HepG2 (cell line): ENCODE results near the gene PFN1. TPM values are rescaled to one million over a fixed set of nuclear protein-coding genes. Genes with fewer than 3 reads are reported as not detected.

ENCODE experiments used
- FOSL2 ChIP-seq: sonication (generic); formaldehyde crosslinking; IDR thresholded peaks from 2 replicates; pipeline ENCODE4 v1.4.0; 2020; ENCODE audit warnings: missing genetic modification reagents
- FOXC1 ChIP-seq: sonication (generic); formaldehyde crosslinking; IDR thresholded peaks from 2 replicates; pipeline ENCODE4 v1.8.0; 2022; ENCODE audit warnings: mild to moderate bottlenecking, missing genetic modification reagents, borderline replicate concordance
- HMG20A ChIP-seq: IDR thresholded peaks from 2 replicates; pipeline ENCODE4 v1.6.1; 2016; ENCODE audit warnings: borderline replicate concordance
- KMT2B ChIP-seq: IDR thresholded peaks from 2 replicates; pipeline ENCODE4 v1.6.1; 2016; ENCODE audit warnings: missing genetic modification reagents, missing compliant biosample characterization
- MED1 ChIP-seq: sonication (generic); formaldehyde crosslinking; IDR thresholded peaks from 2 replicates; pipeline ENCODE4 v1.4.0; 2020; ENCODE audit warnings: missing genetic modification reagents
- SP140L ChIP-seq: sonication (generic); formaldehyde crosslinking; IDR thresholded peaks from 2 replicates; pipeline ENCODE4 v1.4.0; 2020; ENCODE audit warnings: missing genetic modification reagents, borderline replicate concordance
- SPEN ChIP-seq: sonication (generic); formaldehyde crosslinking; IDR thresholded peaks from 2 replicates; pipeline ENCODE4 v1.5.1; 2020; ENCODE audit warnings: low read depth, mild to moderate bottlenecking, missing genetic modification reagents
- SRY ChIP-seq: sonication (generic); formaldehyde crosslinking; IDR thresholded peaks from 2 replicates; pipeline ENCODE4 v1.8.0; 2022; ENCODE audit warnings: mild to moderate bottlenecking, missing genetic modification reagents
- TEAD3 ChIP-seq: optimal IDR thresholded peaks from 2 replicates; pipeline ENCODE3; 2016; ENCODE audit warnings: borderline replicate concordance
- ZBTB38 ChIP-seq: sonication (generic); formaldehyde crosslinking; IDR thresholded peaks from 2 replicates; pipeline ENCODE4 v1.5.1; 2020; ENCODE audit warnings: mild to moderate bottlenecking, missing genetic modification reagents
- ZKSCAN1 ChIP-seq: fragments of 150-350 bp; IDR thresholded peaks from 2 replicates; pipeline ENCODE4 v1.6.1; 2014; ENCODE audit warnings: low read length
- ZNF253 ChIP-seq: sonication (generic); formaldehyde crosslinking; IDR thresholded peaks from 2 replicates; pipeline ENCODE4 v1.8.0; 2022; ENCODE audit warnings: mild to moderate bottlenecking, missing genetic modification reagents, borderline replicate concordance
- ZNF724P ChIP-seq: sonication (generic); formaldehyde crosslinking; IDR thresholded peaks from 2 replicates; pipeline ENCODE4 v1.8.0; 2022; ENCODE audit warnings: missing genetic modification reagents, borderline replicate concordance
- ZNF773 ChIP-seq: sonication (generic); formaldehyde crosslinking; IDR thresholded peaks from 2 replicates; pipeline ENCODE4 v1.4.0; 2020; ENCODE audit warnings: missing genetic modification reagents, borderline replicate concordance
- ZNF792 ChIP-seq: IDR thresholded peaks from 2 replicates; pipeline ENCODE4 v1.6.1; 2016
- ZSCAN29 ChIP-seq: sonication (generic); formaldehyde crosslinking; conservative IDR thresholded peaks from 2 replicates; pipeline ENCODE4 v1.4.0; 2020; ENCODE audit warnings: mild to moderate bottlenecking, missing genetic modification reagents
- polyA plus RNA-seq, 8 experiments: library from polyadenylated mRNA; depleted of rRNA in 3 of 8; stranded (reverse) in 7 of 8; unstranded in 1 of 8; fragments of >200 nt; fragmentation: Illumina TruSeq in 4 of 8; extraction: Trizol in 4 of 8; gene quantifications; 2 replicates each; pipeline versions ENCODE4 v1.2.1 to v1.2.3, GENCODE V29; 2011 to 2016; ENCODE audit warnings: low read depth in 4 of 8, missing spikeins in 1 of 8, mixed read lengths in 1 of 8; ENCODE audit not compliant: insufficient read depth in 1 of 8
- total RNA-seq, 5 experiments: library from RNA; depleted of rRNA; stranded (reverse); fragments of >200 nt; fragmentation: Illumina TruSeq; extraction: Trizol; gene quantifications; 2 replicates each; pipeline ENCODE4 v1.2.3, GENCODE V29; 2016; ENCODE audit warnings: low read depth in 1 of 5
- TF ChIP-seq, protein P1 (sequence below): sonication (generic); formaldehyde crosslinking; IDR thresholded peaks from 2 replicates; pipeline ENCODE4 v1.5.1; 2020; ENCODE audit warnings: mild to moderate bottlenecking, missing genetic modification reagents, moderate library complexity
- TF ChIP-seq, protein P2 (sequence below), 2 experiments: fragments of 450-650 bp in 1 of 2; sonication (generic) in 1 of 2; formaldehyde crosslinking; IDR thresholded peaks; 2 replicates each; pipeline versions ENCODE4 v1.5.0 to v1.8.0; 2020 to 2022; ENCODE audit warnings: mild to moderate bottlenecking in 1 of 2, missing genetic modification reagents in 1 of 2
- TF ChIP-seq, protein P3 (sequence below): IDR thresholded peaks from 2 replicates; pipeline ENCODE4 v1.6.1; 2018; ENCODE audit warnings: missing genetic modification reagents
- TF ChIP-seq, protein P4 (sequence below): sonication (generic); formaldehyde crosslinking; IDR thresholded peaks from 2 replicates; pipeline ENCODE4 v1.5.0; 2020; ENCODE audit warnings: missing genetic modification reagents
- TF ChIP-seq, protein P5 (sequence below): sonication (generic); formaldehyde crosslinking; IDR thresholded peaks from 2 replicates; pipeline ENCODE4 v1.9.0; 2021; ENCODE audit warnings: missing genetic modification reagents, mild to moderate bottlenecking, borderline replicate concordance
- TF ChIP-seq, protein P6 (sequence below): sonication (generic); formaldehyde crosslinking; conservative IDR thresholded peaks from 2 replicates; pipeline ENCODE4 v1.4.0; 2020; ENCODE audit warnings: missing genetic modification reagents

Gene PFN1
- total and polyA plus RNA-seq, 2 of the 13 experiments (the other 11 are each of a cell fraction or from before 2014, with no cell fraction given), result 494 to 613 TPM

DNA sequence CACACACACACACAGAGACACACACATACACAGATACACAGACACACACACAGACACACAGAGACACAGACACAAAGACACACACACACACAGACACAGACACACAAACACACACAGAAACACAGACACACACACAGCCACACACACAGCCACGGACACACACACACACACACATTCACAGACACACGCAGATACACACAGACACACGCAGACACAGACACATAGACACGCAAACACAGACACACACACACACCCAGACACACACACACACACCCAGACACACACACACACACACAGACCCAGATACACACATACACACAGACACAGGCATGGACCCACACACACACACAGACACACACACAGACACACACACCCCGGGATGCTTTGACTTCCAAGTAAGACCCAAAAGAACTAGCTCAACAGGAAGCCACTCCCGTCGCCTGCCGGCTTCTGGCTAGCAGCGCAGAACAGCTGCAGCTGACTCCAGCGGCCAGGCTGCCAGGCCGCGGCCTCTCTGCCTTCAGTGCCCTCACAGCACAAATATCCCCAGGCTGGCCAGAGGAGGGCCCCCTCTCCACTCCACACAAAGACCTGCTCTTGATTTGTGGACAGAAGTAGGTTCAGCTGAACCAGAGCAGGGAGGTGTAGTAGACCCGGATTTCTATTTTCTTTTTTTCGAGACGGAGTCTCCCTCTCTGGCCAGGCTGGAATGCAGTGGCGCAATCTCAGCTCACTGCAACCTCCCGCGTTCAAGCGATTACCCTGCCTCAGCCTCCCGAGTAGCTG lies 39.4 kb downstream of the PFN1 start (continued):
- TF ChIP-seq, protein P1, sequence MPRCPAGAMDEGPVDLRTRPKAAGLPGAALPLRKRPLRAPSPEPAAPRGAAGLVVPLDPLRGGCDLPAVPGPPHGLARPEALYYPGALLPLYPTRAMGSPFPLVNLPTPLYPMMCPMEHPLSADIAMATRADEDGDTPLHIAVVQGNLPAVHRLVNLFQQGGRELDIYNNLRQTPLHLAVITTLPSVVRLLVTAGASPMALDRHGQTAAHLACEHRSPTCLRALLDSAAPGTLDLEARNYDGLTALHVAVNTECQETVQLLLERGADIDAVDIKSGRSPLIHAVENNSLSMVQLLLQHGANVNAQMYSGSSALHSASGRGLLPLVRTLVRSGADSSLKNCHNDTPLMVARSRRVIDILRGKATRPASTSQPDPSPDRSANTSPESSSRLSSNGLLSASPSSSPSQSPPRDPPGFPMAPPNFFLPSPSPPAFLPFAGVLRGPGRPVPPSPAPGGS, result no peak
- TF ChIP-seq, protein P2, sequence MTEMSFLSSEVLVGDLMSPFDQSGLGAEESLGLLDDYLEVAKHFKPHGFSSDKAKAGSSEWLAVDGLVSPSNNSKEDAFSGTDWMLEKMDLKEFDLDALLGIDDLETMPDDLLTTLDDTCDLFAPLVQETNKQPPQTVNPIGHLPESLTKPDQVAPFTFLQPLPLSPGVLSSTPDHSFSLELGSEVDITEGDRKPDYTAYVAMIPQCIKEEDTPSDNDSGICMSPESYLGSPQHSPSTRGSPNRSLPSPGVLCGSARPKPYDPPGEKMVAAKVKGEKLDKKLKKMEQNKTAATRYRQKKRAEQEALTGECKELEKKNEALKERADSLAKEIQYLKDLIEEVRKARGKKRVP (CRISPR knock-in tag; IDR thresholded peaks at IDR 0.05), result no peak
- TF ChIP-seq, protein P3, sequence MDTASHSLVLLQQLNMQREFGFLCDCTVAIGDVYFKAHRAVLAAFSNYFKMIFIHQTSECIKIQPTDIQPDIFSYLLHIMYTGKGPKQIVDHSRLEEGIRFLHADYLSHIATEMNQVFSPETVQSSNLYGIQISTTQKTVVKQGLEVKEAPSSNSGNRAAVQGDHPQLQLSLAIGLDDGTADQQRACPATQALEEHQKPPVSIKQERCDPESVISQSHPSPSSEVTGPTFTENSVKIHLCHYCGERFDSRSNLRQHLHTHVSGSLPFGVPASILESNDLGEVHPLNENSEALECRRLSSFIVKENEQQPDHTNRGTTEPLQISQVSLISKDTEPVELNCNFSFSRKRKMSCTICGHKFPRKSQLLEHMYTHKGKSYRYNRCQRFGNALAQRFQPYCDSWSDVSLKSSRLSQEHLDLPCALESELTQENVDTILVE (CRISPR knock-in tag), result peak; percentile 68
- TF ChIP-seq SP140L (CRISPR knock-in tag) (no peak), ZNF773 (CRISPR knock-in tag) (no peak), SRY (0 out of 2 replicates have a peak, but pooled peaks have one; percentile 11), SPEN (CRISPR knock-in tag) (peak; percentile 35; the same call in 1 of the 2 replicates), HMG20A (no peak; the same call in 1 of the 2 replicates), MED1 (CRISPR knock-in tag) (0 out of 2 replicates have a peak, but pooled peaks have one; percentile 52), ZNF724P (CRISPR knock-in tag) (no peak), ZNF253 (no peak), KMT2B (CRISPR knock-in tag) (0 out of 2 replicates have a peak, but pooled peaks have one; percentile 29), ZNF792 (CRISPR knock-in tag) (no peak), FOSL2 (0 out of 2 replicates have a peak, but pooled peaks have one; percentile 24), ZSCAN29 (no peak), TEAD3 (peak; percentile 87), FOXC1 (no peak; the same call in 1 of the 2 replicates), ZBTB38 (CRISPR knock-in tag) (peak; percentile 41; the same call in 1 of the 2 replicates), ZKSCAN1 (no peak)
- TF ChIP-seq, protein P4, sequence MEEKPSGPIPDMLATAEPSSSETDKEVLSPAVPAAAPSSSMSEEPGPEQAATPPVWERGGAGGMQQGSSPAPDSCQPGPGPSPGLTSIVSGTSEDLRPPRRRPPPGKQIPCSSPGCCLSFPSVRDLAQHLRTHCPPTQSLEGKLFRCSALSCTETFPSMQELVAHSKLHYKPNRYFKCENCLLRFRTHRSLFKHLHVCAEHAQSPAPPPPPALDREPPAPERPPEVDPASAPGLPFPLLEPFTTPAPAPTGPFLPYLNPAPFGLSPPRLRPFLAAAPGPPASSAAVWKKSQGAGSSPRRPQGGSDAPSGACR (CRISPR knock-in tag), result peak; percentile 17; the same call in 1 of the 2 replicates
- TF ChIP-seq, protein P5, sequence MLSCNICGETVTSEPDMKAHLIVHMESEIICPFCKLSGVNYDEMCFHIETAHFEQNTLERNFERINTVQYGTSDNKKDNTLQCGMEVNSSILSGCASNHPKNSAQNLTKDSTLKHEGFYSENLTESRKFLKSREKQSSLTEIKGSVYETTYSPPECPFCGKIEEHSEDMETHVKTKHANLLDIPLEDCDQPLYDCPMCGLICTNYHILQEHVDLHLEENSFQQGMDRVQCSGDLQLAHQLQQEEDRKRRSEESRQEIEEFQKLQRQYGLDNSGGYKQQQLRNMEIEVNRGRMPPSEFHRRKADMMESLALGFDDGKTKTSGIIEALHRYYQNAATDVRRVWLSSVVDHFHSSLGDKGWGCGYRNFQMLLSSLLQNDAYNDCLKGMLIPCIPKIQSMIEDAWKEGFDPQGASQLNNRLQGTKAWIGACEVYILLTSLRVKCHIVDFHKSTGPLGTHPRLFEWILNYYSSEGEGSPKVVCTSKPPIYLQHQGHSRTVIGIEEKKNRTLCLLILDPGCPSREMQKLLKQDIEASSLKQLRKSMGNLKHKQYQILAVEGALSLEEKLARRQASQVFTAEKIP, result no peak
- TF ChIP-seq, protein P6, sequence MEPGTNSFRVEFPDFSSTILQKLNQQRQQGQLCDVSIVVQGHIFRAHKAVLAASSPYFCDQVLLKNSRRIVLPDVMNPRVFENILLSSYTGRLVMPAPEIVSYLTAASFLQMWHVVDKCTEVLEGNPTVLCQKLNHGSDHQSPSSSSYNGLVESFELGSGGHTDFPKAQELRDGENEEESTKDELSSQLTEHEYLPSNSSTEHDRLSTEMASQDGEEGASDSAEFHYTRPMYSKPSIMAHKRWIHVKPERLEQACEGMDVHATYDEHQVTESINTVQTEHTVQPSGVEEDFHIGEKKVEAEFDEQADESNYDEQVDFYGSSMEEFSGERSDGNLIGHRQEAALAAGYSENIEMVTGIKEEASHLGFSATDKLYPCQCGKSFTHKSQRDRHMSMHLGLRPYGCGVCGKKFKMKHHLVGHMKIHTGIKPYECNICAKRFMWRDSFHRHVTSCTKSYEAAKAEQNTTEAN (CRISPR knock-in tag), result 0 out of 2 replicates have a peak, but pooled peaks have one; percentile 3
